ENCODE measurements around the gene HSPBP1.

GRCh38 chr19:55322204-55322885, 42.4 kb upstream of the HSPBP1 start:
- TF ChIP-seq REST (IDR thresholded peaks at IDR 0.05; ENCODE audit: insufficient read depth in 1 of 2, low read depth in 2 of 2, low read length in 2 of 2): no peak
- no peak for TF ChIP-seq POLR2AphosphoS5 (IDR thresholded peaks at IDR 0.05; ENCODE audit: low read depth, low read length)
- TF ChIP-seq FOXP2 (optimal IDR thresholded peaks at IDR 0.05; ENCODE audit: borderline replicate concordance, extremely low read depth, extremely low read length, insufficient read depth): no peak
